PFSK-1 (cell line): Measurements from ENCODE around the gene NOX3.

ENCODE experiments used
- SIN3A ChIP-seq: IDR thresholded peaks from 2 replicates; pipeline ENCODE4 v1.6.1; 2012; ENCODE audit warnings: mild to moderate bottlenecking, low read length, moderate library complexity, borderline replicate concordance; ENCODE audit not compliant: insufficient read depth
- TF ChIP-seq, protein P1 (sequence below), 2 experiments: IDR thresholded peaks; 2 replicates each; pipeline versions ENCODE4 v1.6.1 to v1.8.0; 2011 to 2012; ENCODE audit warnings: low read depth in 2 of 2, low read length in 2 of 2, control low read depth in 1 of 2, inconsistent platforms in 1 of 2, mild to moderate bottlenecking in 1 of 2, moderate library complexity in 1 of 2; ENCODE audit not compliant: insufficient read depth in 1 of 2

DNA sequence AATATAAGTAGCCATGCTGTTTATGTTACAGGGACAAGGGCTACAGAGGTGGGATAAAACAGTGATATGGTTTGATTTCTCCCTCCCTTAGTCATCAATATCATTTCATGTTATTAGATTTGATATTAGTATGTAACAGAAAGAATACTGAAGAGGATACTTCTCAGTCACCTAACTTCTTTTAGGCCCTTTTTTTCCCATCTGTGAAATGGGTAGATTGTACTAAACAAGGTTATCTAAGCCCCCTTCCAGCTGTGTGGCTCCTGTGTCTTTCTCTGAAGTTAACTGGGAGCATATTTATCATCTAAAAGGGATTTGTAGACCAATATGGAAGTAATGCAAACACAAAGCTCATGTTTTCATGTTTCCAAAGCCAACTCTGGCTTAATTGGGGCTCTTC, 7.7 kb downstream of the NOX3 start:
- TF ChIP-seq SIN3A = no peak
- TF ChIP-seq, protein P1, sequence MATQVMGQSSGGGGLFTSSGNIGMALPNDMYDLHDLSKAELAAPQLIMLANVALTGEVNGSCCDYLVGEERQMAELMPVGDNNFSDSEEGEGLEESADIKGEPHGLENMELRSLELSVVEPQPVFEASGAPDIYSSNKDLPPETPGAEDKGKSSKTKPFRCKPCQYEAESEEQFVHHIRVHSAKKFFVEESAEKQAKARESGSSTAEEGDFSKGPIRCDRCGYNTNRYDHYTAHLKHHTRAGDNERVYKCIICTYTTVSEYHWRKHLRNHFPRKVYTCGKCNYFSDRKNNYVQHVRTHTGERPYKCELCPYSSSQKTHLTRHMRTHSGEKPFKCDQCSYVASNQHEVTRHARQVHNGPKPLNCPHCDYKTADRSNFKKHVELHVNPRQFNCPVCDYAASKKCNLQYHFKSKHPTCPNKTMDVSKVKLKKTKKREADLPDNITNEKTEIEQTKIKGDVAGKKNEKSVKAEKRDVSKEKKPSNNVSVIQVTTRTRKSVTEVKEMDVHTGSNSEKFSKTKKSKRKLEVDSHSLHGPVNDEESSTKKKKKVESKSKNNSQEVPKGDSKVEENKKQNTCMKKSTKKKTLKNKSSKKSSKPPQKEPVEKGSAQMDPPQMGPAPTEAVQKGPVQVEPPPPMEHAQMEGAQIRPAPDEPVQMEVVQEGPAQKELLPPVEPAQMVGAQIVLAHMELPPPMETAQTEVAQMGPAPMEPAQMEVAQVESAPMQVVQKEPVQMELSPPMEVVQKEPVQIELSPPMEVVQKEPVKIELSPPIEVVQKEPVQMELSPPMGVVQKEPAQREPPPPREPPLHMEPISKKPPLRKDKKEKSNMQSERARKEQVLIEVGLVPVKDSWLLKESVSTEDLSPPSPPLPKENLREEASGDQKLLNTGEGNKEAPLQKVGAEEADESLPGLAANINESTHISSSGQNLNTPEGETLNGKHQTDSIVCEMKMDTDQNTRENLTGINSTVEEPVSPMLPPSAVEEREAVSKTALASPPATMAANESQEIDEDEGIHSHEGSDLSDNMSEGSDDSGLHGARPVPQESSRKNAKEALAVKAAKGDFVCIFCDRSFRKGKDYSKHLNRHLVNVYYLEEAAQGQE (IDR thresholded peaks at IDR 0.05; ENCODE audit: insufficient read depth in 1 of 2, low read depth in 2 of 2, low read length in 2 of 2) = no peak
